Trophoblast cell (in vitro differentiated cells and primary cell): ENCODE measurements around the gene MRTO4.
"Not testable (repeated sequence)": the region's sequence is repeated elsewhere in the genome, so short reads cannot be mapped to it uniquely, and the experiment has no call there.

Source experiments
- DNase-seq, 2 donors: peaks; one replicate each; pipeline ENCODE4 v3.0.0-alpha.2; 2016
- H2AFZ ChIP-seq: 2 replicates; pipeline ENCODE4 v1.6.1; 2013; ENCODE audit warnings: low read length, moderate library complexity, mild to moderate bottlenecking; ENCODE audit not compliant: insufficient read depth, poor library complexity
- H2AK5ac ChIP-seq: 2 replicates; pipeline ENCODE4 v1.6.1; 2013; ENCODE audit warnings: mild to moderate bottlenecking, low read length
- H2BK120ac ChIP-seq: 2 replicates; pipeline ENCODE4 v1.6.1; 2013; ENCODE audit warnings: low read length, mild to moderate bottlenecking, moderate library complexity; ENCODE audit not compliant: insufficient read depth, poor library complexity
- H2BK12ac ChIP-seq: 2 replicates; pipeline ENCODE4 v1.6.1; 2013; ENCODE audit warnings: mild to moderate bottlenecking, low read length, moderate library complexity
- H2BK5ac ChIP-seq: 2 replicates; pipeline ENCODE4 v1.6.1; 2013; ENCODE audit warnings: low read length, low read depth, moderate library complexity, mild to moderate bottlenecking; ENCODE audit not compliant: poor library complexity
- H3K14ac ChIP-seq: 2 replicates; pipeline ENCODE4 v1.6.1; 2013; ENCODE audit warnings: mild to moderate bottlenecking, low read length
- H3K18ac ChIP-seq: 2 replicates; pipeline ENCODE4 v1.6.1; 2013; ENCODE audit warnings: mild to moderate bottlenecking, low read length
- H3K23ac ChIP-seq: 2 replicates; pipeline ENCODE4 v1.6.1; 2013; ENCODE audit warnings: low read length
- H3K27ac ChIP-seq: 2 replicates; pipeline ENCODE4 v1.5.1; 2013; ENCODE audit warnings: low read depth, mild to moderate bottlenecking, inconsistent platforms, low read length, moderate library complexity
- H3K27me3 ChIP-seq: 2 replicates; pipeline ENCODE4 v1.6.1; 2013; ENCODE audit warnings: inconsistent platforms, mild to moderate bottlenecking, low read length, moderate library complexity; ENCODE audit not compliant: insufficient read depth
- H3K36me3 ChIP-seq, 2 experiments: 1 replicate in 1 of 2; 2 replicates in 1 of 2; pipeline ENCODE4 v1.6.1; 2013; ENCODE audit warnings: low read length in 2 of 2, mild to moderate bottlenecking in 2 of 2, moderate library complexity in 1 of 2; ENCODE audit not compliant: insufficient read depth in 2 of 2, control insufficient read depth in 1 of 2
- H3K4ac ChIP-seq: 2 replicates; pipeline ENCODE4 v1.6.1; 2013; ENCODE audit warnings: low read depth, mild to moderate bottlenecking, low read length, moderate library complexity
- H3K4me1 ChIP-seq, 2 experiments: 1 replicate in 1 of 2; 2 replicates in 1 of 2; pipeline ENCODE4 v1.6.1; 2013; ENCODE audit warnings: low read length in 2 of 2, mild to moderate bottlenecking in 2 of 2, moderate library complexity in 1 of 2; ENCODE audit not compliant: insufficient read depth in 2 of 2, control insufficient read depth in 1 of 2
- H3K4me2 ChIP-seq: 2 replicates; pipeline ENCODE4 v1.6.1; 2013; ENCODE audit warnings: inconsistent platforms, mild to moderate bottlenecking, low read length, moderate library complexity
- H3K4me3 ChIP-seq: 2 replicates; pipeline ENCODE4 v1.5.1; 2013; ENCODE audit warnings: mild to moderate bottlenecking, low read depth, low read length, inconsistent platforms
- H3K79me1 ChIP-seq: one replicate; pipeline ENCODE4 v1.6.1; 2013; ENCODE audit warnings: low read length
- H3K79me2 ChIP-seq: 2 replicates; pipeline ENCODE4 v1.6.1; 2013; ENCODE audit warnings: low read length, mild to moderate bottlenecking; ENCODE audit not compliant: control insufficient read depth, insufficient read depth, poor library complexity
- H3K9ac ChIP-seq: 2 replicates; pipeline ENCODE4 v1.6.1; 2013; ENCODE audit warnings: mild to moderate bottlenecking, low read length
- H3K9me3 ChIP-seq: 2 replicates; pipeline ENCODE4 v1.6.1; 2013; ENCODE audit warnings: low read depth, mild to moderate bottlenecking, control low read depth, inconsistent platforms, low read length; ENCODE audit not compliant: insufficient read depth
- H4K12ac ChIP-seq: 2 replicates; pipeline ENCODE4 v1.6.1; 2013; ENCODE audit warnings: low read depth, mild to moderate bottlenecking, low read length, moderate library complexity
- H4K8ac ChIP-seq: 2 replicates; pipeline ENCODE4 v1.6.1; 2013; ENCODE audit warnings: low read depth, mild to moderate bottlenecking, low read length, moderate library complexity
- H4K91ac ChIP-seq: one replicate; pipeline ENCODE4 v1.6.1; 2013; ENCODE audit warnings: low read depth, mild to moderate bottlenecking, low read length, moderate library complexity
- WGBS: extraction: QIAGEN DNeasy Blood & Tissue Kit; methylation state at CpG from one replicate; pipeline ENCODE4 v1.1.7; 2013; ENCODE audit warnings: missing lambda C conversion rate; ENCODE audit not compliant: insufficient read length, insufficient coverage; ENCODE audit errors: extremely low coverage; 5-methylcytosine and 5-hydroxymethylcytosine counted together

Gene MRTO4

GRCh38 chr1:19229828-19230325, 21.7 kb upstream of the MRTO4 start:
- no peaks in the 10 kb centered on the region for H3K27me3 ChIP-seq
- no peak for DNase-seq
- WGBS: no CpG with 5 or more reads among the region's 6 CpGs

GRCh38 chr1:19231736-19232523, 19.7 kb upstream of the MRTO4 start:
- H3K27me3 ChIP-seq, H3K79me1 ChIP-seq, H3K14ac ChIP-seq, DNase-seq, H4K8ac ChIP-seq, H4K91ac ChIP-seq, H2BK5ac ChIP-seq, H3K18ac ChIP-seq, H3K4me3 ChIP-seq, H3K4me1 ChIP-seq, H2AFZ ChIP-seq, H4K12ac ChIP-seq, H3K27ac ChIP-seq, H3K9ac ChIP-seq, H2BK12ac ChIP-seq, H3K23ac ChIP-seq, H2AK5ac ChIP-seq, H3K4me2 ChIP-seq, H3K4ac ChIP-seq, H3K79me2 ChIP-seq, H2BK120ac ChIP-seq, H3K9me3 ChIP-seq: not testable (repeated sequence)
- peaks cover 43 to 68% of the 10 kb centered on the region in 2 experiments for H3K36me3 ChIP-seq
- no CpG with 5 or more reads among the region's 16 CpGs for WGBS

More at GRCh38 chr1:19229828-19230325, 21.7 kb upstream of the MRTO4 start:
- no peak overlapping the region for H2BK12ac ChIP-seq
- no peak overlapping the region for H2BK120ac ChIP-seq
- no peak overlapping the region for H4K91ac ChIP-seq
- no peaks in the 10 kb centered on the region for H3K4me1 ChIP-seq
- no peak overlapping the region for H3K27ac ChIP-seq
- peak overlapping the region; percentile 43 for H3K9ac ChIP-seq
- H3K79me1 ChIP-seq: no peaks in the 10 kb centered on the region
- H3K4ac ChIP-seq: no peak overlapping the region
- H3K79me2 ChIP-seq: no peaks in the 10 kb centered on the region
- H2BK5ac ChIP-seq: no peak overlapping the region
- H3K36me3 ChIP-seq: peaks cover 49 to 77% of the 10 kb centered on the region in 2 experiments
- no peak overlapping the region for H4K8ac ChIP-seq
- H4K12ac ChIP-seq: no peak overlapping the region
- H3K4me2 ChIP-seq: no peak overlapping the region
- H3K18ac ChIP-seq: no peak overlapping the region
- H2AK5ac ChIP-seq: no peak overlapping the region
- H3K9me3 ChIP-seq: no peaks in the 10 kb centered on the region
- no peak overlapping the region for H3K4me3 ChIP-seq
- no peak overlapping the region for H2AFZ ChIP-seq
- H3K14ac ChIP-seq: no peak overlapping the region
- no peak overlapping the region for H3K23ac ChIP-seq

- DNase-seq: no peak
- Histone ChIP-seq H2AFZ (no peak overlapping the region), H3K27ac (no peak overlapping the region), H3K4me2 (no peak overlapping the region), H3K9ac (no peak overlapping the region), H3K79me1 (no peaks in the 10 kb centered on the region), H4K91ac (no peak overlapping the region), H3K9me3 (no peaks in the 10 kb centered on the region), H3K79me2 (no peaks in the 10 kb centered on the region), H2AK5ac (no peak overlapping the region), H3K23ac (no peak overlapping the region), H4K12ac (no peak overlapping the region), H3K4ac (no peak overlapping the region), H3K27me3 (no peaks in the 10 kb centered on the region), H4K8ac (no peak overlapping the region), H3K14ac (no peak overlapping the region), H2BK12ac (no peak overlapping the region), H3K4me3 (no peak overlapping the region), H3K4me1 (no peaks in the 10 kb centered on the region), H2BK5ac (no peak overlapping the region), H2BK120ac (no peak overlapping the region), H3K36me3 (peaks cover 45 to 68% of the 10 kb centered on the region in 2 experiments), H3K18ac (no peak overlapping the region)
Measured at GRCh38 chr1:19232524-19232846, 19.1 kb upstream of the MRTO4 start.

GRCh38 chr1:19234224-19234623, 17.4 kb upstream of the MRTO4 start:
- Histone ChIP-seq H3K4me3 (no peak overlapping the region), H3K4me2 (no peak overlapping the region), H3K36me3 (peaks cover 57 to 81% of the 10 kb centered on the region in 2 experiments), H4K91ac (no peak overlapping the region), H3K9me3 (no peaks in the 10 kb centered on the region), H3K14ac (no peak overlapping the region), H2BK5ac (no peak overlapping the region), H4K12ac (no peak overlapping the region), H4K8ac (no peak overlapping the region), H3K18ac (no peak overlapping the region), H2BK120ac (no peak overlapping the region), H3K9ac (no peak overlapping the region), H3K27ac (no peak overlapping the region), H3K27me3 (no peaks in the 10 kb centered on the region), H3K4ac (no peak overlapping the region), H3K79me2 (no peaks in the 10 kb centered on the region), H2AK5ac (no peak overlapping the region), H2AFZ (no peak overlapping the region), H3K79me1 (no peaks in the 10 kb centered on the region), H2BK12ac (no peak overlapping the region), H3K4me1 (no peaks in the 10 kb centered on the region), H3K23ac (no peak overlapping the region)
- no peak for DNase-seq
- no CpG with 5 or more reads among the region's 3 CpGs for WGBS
